ENCODE results near the gene PALS1. TPM values are rescaled to one million over a fixed set of nuclear protein-coding genes. Genes with fewer than 3 reads are reported as not detected.
"Not testable (repeated sequence)": the region's sequence is repeated elsewhere in the genome, so short reads cannot be mapped to it uniquely, and the experiment has no call there.

Gene PALS1
- total and polyA plus RNA-seq, 2 donors from 2014 or later, result 20.6 to 33.3 TPM

DNA sequence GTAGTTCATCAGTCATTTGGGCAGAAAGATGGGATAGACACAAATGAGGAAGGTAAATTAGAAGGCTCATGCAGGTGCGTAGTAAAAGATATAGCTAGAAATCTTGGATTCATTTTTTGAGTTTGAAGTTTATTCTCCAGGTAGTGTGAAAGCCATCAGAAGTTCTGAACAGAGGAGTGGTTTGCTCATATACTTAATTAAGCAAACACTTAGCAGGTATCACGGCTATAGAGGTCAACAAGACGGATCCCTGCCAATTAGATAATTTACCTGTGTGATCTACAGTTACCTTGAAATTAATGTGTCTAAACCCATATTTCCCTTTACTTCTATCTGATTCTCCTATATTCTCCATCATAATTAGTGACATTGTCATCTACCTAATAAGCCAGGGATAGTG is 29.7 kb downstream of the PALS1 start:
- DNase-seq, result no peak
- no peaks in the 10 kb centered on the region for H3K9me3 ChIP-seq (ENCODE audit: control insufficient read depth in 2 of 3, insufficient read depth in 1 of 3, low read length in 3 of 3)
- H3K27ac ChIP-seq (ENCODE audit: low read depth in 2 of 2, low read length in 2 of 2), result peak overlapping the region in 1 of 2 donors; percentile 50
- no peak overlapping the region for H3K9ac ChIP-seq (ENCODE audit: low read length in 3 of 3)
- H3K27me3 ChIP-seq (ENCODE audit: control insufficient read depth, insufficient read depth, low read length), result no peaks in the 10 kb centered on the region
- intact Hi-C loops (cut with DNase I), result no loop called here
- no peak for FAIRE-seq
- no peaks in the 10 kb centered on the region for H3K36me3 ChIP-seq (ENCODE audit: control insufficient read depth in 2 of 3, insufficient read depth in 3 of 3, low read length in 3 of 3)
- no peak overlapping the region for H3K4me3 ChIP-seq (ENCODE audit: low read length in 3 of 3)
- H3K4me1 ChIP-seq (ENCODE audit: control insufficient read depth in 2 of 3, insufficient read depth in 2 of 3, low read depth in 1 of 3, low read length in 3 of 3), result peaks cover 10 to 35% (median 17%) of the 10 kb centered on the region in 3 donors
- TF ChIP-seq, protein P1, sequence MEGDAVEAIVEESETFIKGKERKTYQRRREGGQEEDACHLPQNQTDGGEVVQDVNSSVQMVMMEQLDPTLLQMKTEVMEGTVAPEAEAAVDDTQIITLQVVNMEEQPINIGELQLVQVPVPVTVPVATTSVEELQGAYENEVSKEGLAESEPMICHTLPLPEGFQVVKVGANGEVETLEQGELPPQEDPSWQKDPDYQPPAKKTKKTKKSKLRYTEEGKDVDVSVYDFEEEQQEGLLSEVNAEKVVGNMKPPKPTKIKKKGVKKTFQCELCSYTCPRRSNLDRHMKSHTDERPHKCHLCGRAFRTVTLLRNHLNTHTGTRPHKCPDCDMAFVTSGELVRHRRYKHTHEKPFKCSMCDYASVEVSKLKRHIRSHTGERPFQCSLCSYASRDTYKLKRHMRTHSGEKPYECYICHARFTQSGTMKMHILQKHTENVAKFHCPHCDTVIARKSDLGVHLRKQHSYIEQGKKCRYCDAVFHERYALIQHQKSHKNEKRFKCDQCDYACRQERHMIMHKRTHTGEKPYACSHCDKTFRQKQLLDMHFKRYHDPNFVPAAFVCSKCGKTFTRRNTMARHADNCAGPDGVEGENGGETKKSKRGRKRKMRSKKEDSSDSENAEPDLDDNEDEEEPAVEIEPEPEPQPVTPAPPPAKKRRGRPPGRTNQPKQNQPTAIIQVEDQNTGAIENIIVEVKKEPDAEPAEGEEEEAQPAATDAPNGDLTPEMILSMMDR (IDR thresholded peaks at IDR 0.05; ENCODE audit: borderline replicate concordance, extremely low read depth, insufficient read depth), result no peak

DNA sequence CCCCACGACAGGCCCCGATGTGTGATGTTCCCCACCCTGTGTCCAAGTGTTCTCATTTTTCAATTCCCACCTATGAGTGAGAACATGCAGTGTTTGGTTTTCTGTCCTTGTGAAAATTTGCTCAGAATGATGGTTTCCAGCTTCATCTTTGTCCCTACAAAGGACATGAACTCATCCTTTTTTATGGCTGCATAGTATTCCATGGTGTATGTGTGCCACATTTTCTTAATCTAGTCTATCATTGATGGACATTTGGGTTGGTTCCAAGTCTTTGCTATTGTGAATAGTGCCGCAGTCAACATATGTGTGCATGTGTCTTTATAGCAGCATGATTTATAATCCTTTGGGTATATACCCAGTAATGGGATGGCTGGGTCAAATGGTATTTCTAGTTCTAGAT is 32.0 kb downstream of the PALS1 start:
- intact Hi-C loops (cut with DNase I); H3K9ac ChIP-seq (ENCODE audit: low read length in 3 of 3); H3K27me3 ChIP-seq (ENCODE audit: control insufficient read depth, insufficient read depth, low read length); H3K9me3 ChIP-seq (ENCODE audit: control insufficient read depth in 2 of 3, insufficient read depth in 1 of 3, low read length in 3 of 3); DNase-seq; FAIRE-seq; H3K4me3 ChIP-seq (ENCODE audit: low read length in 3 of 3); H3K27ac ChIP-seq (ENCODE audit: low read depth in 2 of 2, low read length in 2 of 2); H3K36me3 ChIP-seq (ENCODE audit: control insufficient read depth in 2 of 3, insufficient read depth in 3 of 3, low read length in 3 of 3): not testable (repeated sequence)
- H3K4me1 ChIP-seq (ENCODE audit: control insufficient read depth in 2 of 3, insufficient read depth in 2 of 3, low read depth in 1 of 3, low read length in 3 of 3), result peaks cover 12 to 34% (median 17%) of the 10 kb centered on the region in 3 donors

DNA sequence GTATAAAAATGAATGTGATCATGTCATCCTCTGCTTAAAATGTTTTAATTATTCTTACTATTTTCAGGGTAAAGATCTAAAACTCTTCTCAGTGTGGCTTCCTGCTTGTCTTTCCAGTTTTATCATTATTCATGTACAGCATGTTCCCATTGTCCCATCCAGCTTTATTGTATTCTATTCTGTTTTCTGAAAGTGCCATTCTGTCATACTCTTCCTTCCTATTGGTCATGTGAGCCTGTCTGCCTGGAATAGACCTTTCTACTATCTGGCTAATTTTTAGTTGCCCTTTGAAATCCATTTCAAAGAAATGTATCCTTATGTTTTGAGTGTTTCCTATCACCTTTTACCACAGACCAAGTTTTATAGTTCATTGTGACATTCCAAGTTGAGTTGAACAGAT is 34.9 kb downstream of the PALS1 start:
- no peaks in the 10 kb centered on the region for H3K9me3 ChIP-seq (ENCODE audit: control insufficient read depth in 2 of 3, insufficient read depth in 1 of 3, low read length in 3 of 3)
- peaks cover 0 to 15% (median 6%) of the 10 kb centered on the region in 3 donors for H3K4me1 ChIP-seq (ENCODE audit: control insufficient read depth in 2 of 3, insufficient read depth in 2 of 3, low read depth in 1 of 3, low read length in 3 of 3)
- H3K27ac ChIP-seq (ENCODE audit: low read depth in 2 of 2, low read length in 2 of 2), result no peak overlapping the region
- H3K4me3 ChIP-seq (ENCODE audit: low read length in 3 of 3), result no peak overlapping the region
- no peak overlapping the region for H3K9ac ChIP-seq (ENCODE audit: low read length in 3 of 3)
- no peak for DNase-seq
- intact Hi-C loops (cut with DNase I), result loop anchor here (5.0 kb wide), 1 partner anchor 104 kb away; no protein-coding TSS in a partner anchor
- no peak for FAIRE-seq
- TF ChIP-seq, protein P1 (IDR thresholded peaks at IDR 0.05; ENCODE audit: borderline replicate concordance, extremely low read depth, insufficient read depth), result no peak
- H3K27me3 ChIP-seq (ENCODE audit: control insufficient read depth, insufficient read depth, low read length), result no peaks in the 10 kb centered on the region
- no peaks in the 10 kb centered on the region for H3K36me3 ChIP-seq (ENCODE audit: control insufficient read depth in 2 of 3, insufficient read depth in 3 of 3, low read length in 3 of 3)

DNA sequence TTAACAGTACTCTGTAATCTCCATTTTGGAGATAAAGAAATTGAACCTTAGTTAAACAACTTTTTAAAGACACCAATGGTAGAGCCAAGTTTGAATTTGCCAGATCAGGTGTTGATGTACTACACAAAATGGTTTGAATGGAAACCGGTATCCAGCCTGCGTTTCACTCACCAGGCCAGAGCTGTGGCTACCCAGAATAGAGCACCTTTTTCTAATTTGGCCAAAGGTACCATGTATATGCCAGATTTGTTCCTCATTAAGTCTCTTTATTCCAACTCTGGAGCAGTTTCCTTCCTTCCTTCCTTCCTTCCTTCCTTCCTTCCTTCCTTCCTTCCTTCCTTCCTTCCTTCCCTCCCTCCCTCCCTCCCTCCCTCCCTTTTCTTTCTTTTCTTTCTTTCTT is 39.3 kb downstream of the PALS1 start:
- DNase-seq, result no peak
- Histone ChIP-seq H3K36me3 (ENCODE audit: control insufficient read depth in 2 of 3, insufficient read depth in 3 of 3, low read length in 3 of 3) (no peaks in the 10 kb centered on the region), H3K4me1 (ENCODE audit: control insufficient read depth in 2 of 3, insufficient read depth in 2 of 3, low read depth in 1 of 3, low read length in 3 of 3) (peaks cover 0 to 12% (median 6%) of the 10 kb centered on the region in 3 donors), H3K9me3 (ENCODE audit: control insufficient read depth in 2 of 3, insufficient read depth in 1 of 3, low read length in 3 of 3) (no peaks in the 10 kb centered on the region), H3K27me3 (ENCODE audit: control insufficient read depth, insufficient read depth, low read length) (no peaks in the 10 kb centered on the region), H3K9ac (ENCODE audit: low read length in 3 of 3) (no peak overlapping the region), H3K4me3 (ENCODE audit: low read length in 3 of 3) (no peak overlapping the region), H3K27ac (ENCODE audit: low read depth in 2 of 2, low read length in 2 of 2) (no peak overlapping the region)
- intact Hi-C loops (cut with DNase I), result no loop called here
- TF ChIP-seq, protein P1 (IDR thresholded peaks at IDR 0.05; ENCODE audit: borderline replicate concordance, extremely low read depth, insufficient read depth), result no peak
- no peak for FAIRE-seq

Measured in kidney (tissue), 14 donors.